GM23248 (cell line): ENCODE results near the gene SFTPB. TPM values are rescaled to one million over a fixed set of nuclear protein-coding genes. Genes with fewer than 3 reads are reported as not detected.

Experiments used
- DNase-seq: peaks from one replicate; pipeline ENCODE4 v3.0.0-alpha.2; 2015
- H2AFZ ChIP-seq: fragments of 200-600 bp; sonication (generic); 2 replicates; pipeline ENCODE4 v1.6.1; 2016; ENCODE audit warnings: antibody characterized with exemption
- H3F3A ChIP-seq: fragments of 200-600 bp; sonication (generic); 2 replicates; pipeline ENCODE4 v1.6.1; 2016; ENCODE audit warnings: mild to moderate bottlenecking, antibody characterized with exemption, mixed run types; ENCODE audit not compliant: insufficient read depth
- H3K27ac ChIP-seq: fragments of 200-600 bp; sonication (generic); 2 replicates; pipeline ENCODE4 v1.5.1; 2016; ENCODE audit warnings: mild to moderate bottlenecking
- H3K27me3 ChIP-seq: fragments of 200-600 bp; sonication (generic); replicated peaks from 2 replicates; pipeline ENCODE4 v1.6.1; 2016; ENCODE audit warnings: mild to moderate bottlenecking; ENCODE audit not compliant: insufficient read depth
- H3K36me3 ChIP-seq: fragments of 200-600 bp; sonication (generic); 2 replicates; pipeline ENCODE4 v1.6.1; 2016; ENCODE audit warnings: low read depth, mild to moderate bottlenecking
- H3K4me1 ChIP-seq: fragments of 200-600 bp; sonication (generic); 2 replicates; pipeline ENCODE4 v1.6.1; 2016; ENCODE audit warnings: mild to moderate bottlenecking; ENCODE audit not compliant: insufficient read depth
- H3K4me2 ChIP-seq: fragments of 200-600 bp; sonication (generic); one replicate; pipeline ENCODE4 v1.6.1; 2016; ENCODE audit warnings: mild to moderate bottlenecking; ENCODE audit not compliant: unreplicated experiment
- H3K4me3 ChIP-seq: fragments of 200-600 bp; sonication (generic); 2 replicates; pipeline ENCODE4 v1.5.1; 2016; ENCODE audit warnings: mild to moderate bottlenecking
- H3K79me2 ChIP-seq: fragments of 200-600 bp; sonication (generic); 2 replicates; pipeline ENCODE4 v1.6.1; 2016; ENCODE audit warnings: mild to moderate bottlenecking; ENCODE audit not compliant: insufficient read depth
- H3K9ac ChIP-seq: fragments of 200-600 bp; sonication (generic); 2 replicates; pipeline ENCODE4 v1.6.1; 2016; ENCODE audit warnings: mild to moderate bottlenecking
- H3K9me2 ChIP-seq: fragments of 200-600 bp; sonication (generic); 2 replicates; pipeline ENCODE4 v1.6.1; 2016; ENCODE audit warnings: mixed run types, mild to moderate bottlenecking, moderate library complexity; ENCODE audit not compliant: insufficient read depth
- H3K9me3 ChIP-seq: fragments of 200-600 bp; sonication (generic); one replicate; pipeline ENCODE4 v1.6.1; 2017; ENCODE audit warnings: low read depth
- H4K20me1 ChIP-seq: fragments of 200-600 bp; sonication (generic); 2 replicates; pipeline ENCODE4 v1.6.0; 2016; ENCODE audit not compliant: insufficient read depth
- EZH2 ChIP-seq: fragments of 200-600 bp; sonication (generic); IDR thresholded peaks from 2 replicates; pipeline ENCODE4 v1.6.1; 2018; ENCODE audit warnings: antibody characterized with exemption, mild to moderate bottlenecking; ENCODE audit not compliant: insufficient read depth, poor library complexity, severe bottlenecking
- EZH2phosphoT487 ChIP-seq: fragments of 200-600 bp; sonication (generic); IDR thresholded peaks from 2 replicates; pipeline ENCODE4 v1.6.1; 2018; ENCODE audit warnings: antibody characterized with exemption, moderate library complexity, mild to moderate bottlenecking, low read depth; ENCODE audit not compliant: insufficient read depth
- WGBS, 2 experiments: methylation state at CpG; one replicate each; pipeline ENCODE4 v1.1.6; 2015 to 2017; ENCODE audit warnings: low lambda C conversion rate in 2 of 2, low coverage in 1 of 2; ENCODE audit errors: missing lambda C conversion rate in 2 of 2; 5-methylcytosine and 5-hydroxymethylcytosine counted together
- in situ Hi-C: fragments of 300-500 bp; cut with MboI; formaldehyde crosslinking; loops from 2 replicates; pipeline ENCODE4 v1.15.0; 2020
- polyA plus RNA-seq: library from polyadenylated mRNA; unstranded; fragments of >200 nt; fragmentation: Nextera tagmentation; extraction: Ambion mirVana; gene quantifications from 2 replicates; pipeline ENCODE4 v1.2.1, GENCODE V29; 2016
- total RNA-seq: library from RNA; depleted of rRNA; stranded (reverse); fragments of >200 nt; shearing (Covaris generic); gene quantifications from 2 replicates; pipeline ENCODE4 v1.2.3, GENCODE V29; 2014

Gene SFTPB
- total and polyA plus RNA-seq, 2 experiments from 2014 or later, result not detected

DNA sequence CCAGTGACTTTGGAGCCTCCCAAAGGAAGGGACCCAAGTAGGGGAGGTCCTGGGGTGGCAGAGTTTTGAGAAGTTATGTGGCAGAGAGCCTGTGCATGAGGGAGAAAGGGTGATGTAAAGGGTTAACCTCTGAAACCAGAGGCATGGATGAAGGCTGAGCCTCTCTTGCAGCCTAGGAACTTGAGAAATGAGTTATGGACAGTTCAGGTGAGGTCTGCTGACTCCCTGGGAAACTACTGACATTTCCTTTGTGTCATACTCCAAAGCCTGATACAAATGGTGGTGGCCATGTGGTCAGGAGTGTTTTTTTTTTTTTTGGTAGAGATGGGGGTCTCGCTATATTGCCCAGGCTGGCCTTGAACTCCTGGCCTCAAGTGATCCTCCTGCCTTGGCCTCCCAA is 13.8 kb upstream of the SFTPB start:
- no peaks in the 10 kb centered on the region for H3K36me3 ChIP-seq
- DNase-seq, result no peak
- no peak for TF ChIP-seq EZH2phosphoT487
- TF ChIP-seq EZH2, result no peak
- in situ Hi-C loops, result no loop called here
- no peaks in the 10 kb centered on the region for H3K79me2 ChIP-seq
- H3K27me3 ChIP-seq, result no peaks in the 10 kb centered on the region
- peaks cover 18% of the 10 kb centered on the region; the same call in 1 of the 2 replicates for H3K4me1 ChIP-seq
- H3K9ac ChIP-seq, result no peak overlapping the region
- H3F3A ChIP-seq, result peaks cover 18% of the 10 kb centered on the region; the same call in 1 of the 2 replicates
- no peaks in the 10 kb centered on the region for H3K9me2 ChIP-seq
- H4K20me1 ChIP-seq, result no peaks in the 10 kb centered on the region
- H3K27ac ChIP-seq, result 0 out of 2 replicates have a peak overlapping the region, but pooled peaks have one; percentile 17
- no peak overlapping the region for H2AFZ ChIP-seq
- WGBS, 2 experiments, result 94 to 100% methylated on average over 1 of the region's 1 CpG
- H3K9me3 ChIP-seq, result no peaks in the 10 kb centered on the region
- no peak overlapping the region for H3K4me3 ChIP-seq
- H3K4me2 ChIP-seq, result no peak overlapping the region

DNA sequence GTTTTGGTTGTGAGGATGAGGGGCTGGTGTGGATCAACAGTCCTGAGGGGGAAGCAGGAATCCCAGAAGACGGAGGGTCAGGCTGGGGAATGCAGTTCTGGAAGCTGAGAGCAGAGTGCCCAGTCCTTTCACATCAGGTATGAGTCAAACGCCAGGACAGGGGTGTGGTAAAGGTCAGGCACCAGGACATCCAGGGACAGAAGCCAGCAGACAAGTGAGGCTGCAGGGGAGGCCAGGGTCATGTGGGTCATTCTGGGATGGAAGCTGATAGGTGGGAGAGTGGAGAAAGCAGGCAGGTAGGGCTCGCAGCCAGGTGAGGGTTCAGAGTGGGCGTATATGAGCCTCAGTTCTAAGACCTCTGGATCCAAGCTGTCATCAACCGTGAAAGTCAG is 13.4 kb upstream of the SFTPB start:
- peaks cover 18% of the 10 kb centered on the region; the same call in 1 of the 2 replicates for H3F3A ChIP-seq
- TF ChIP-seq EZH2phosphoT487, result no peak
- no peak for TF ChIP-seq EZH2
- H3K4me1 ChIP-seq, result peaks cover 18% of the 10 kb centered on the region; the same call in 1 of the 2 replicates
- H3K9me2 ChIP-seq, result no peaks in the 10 kb centered on the region
- H3K27ac ChIP-seq, result no peak overlapping the region
- in situ Hi-C loops, result no loop called here
- H4K20me1 ChIP-seq, result no peaks in the 10 kb centered on the region
- H3K27me3 ChIP-seq, result no peaks in the 10 kb centered on the region
- no peak overlapping the region for H3K9ac ChIP-seq
- no peaks in the 10 kb centered on the region for H3K79me2 ChIP-seq
- H3K36me3 ChIP-seq, result no peaks in the 10 kb centered on the region
- 71% methylated on average over 5 of the region's 5 CpGs for WGBS, 2 experiments
- H3K9me3 ChIP-seq, result no peaks in the 10 kb centered on the region
- no peak for DNase-seq
- H3K4me2 ChIP-seq, result no peak overlapping the region
- no peak overlapping the region for H3K4me3 ChIP-seq
- H2AFZ ChIP-seq, result no peak overlapping the region

DNA sequence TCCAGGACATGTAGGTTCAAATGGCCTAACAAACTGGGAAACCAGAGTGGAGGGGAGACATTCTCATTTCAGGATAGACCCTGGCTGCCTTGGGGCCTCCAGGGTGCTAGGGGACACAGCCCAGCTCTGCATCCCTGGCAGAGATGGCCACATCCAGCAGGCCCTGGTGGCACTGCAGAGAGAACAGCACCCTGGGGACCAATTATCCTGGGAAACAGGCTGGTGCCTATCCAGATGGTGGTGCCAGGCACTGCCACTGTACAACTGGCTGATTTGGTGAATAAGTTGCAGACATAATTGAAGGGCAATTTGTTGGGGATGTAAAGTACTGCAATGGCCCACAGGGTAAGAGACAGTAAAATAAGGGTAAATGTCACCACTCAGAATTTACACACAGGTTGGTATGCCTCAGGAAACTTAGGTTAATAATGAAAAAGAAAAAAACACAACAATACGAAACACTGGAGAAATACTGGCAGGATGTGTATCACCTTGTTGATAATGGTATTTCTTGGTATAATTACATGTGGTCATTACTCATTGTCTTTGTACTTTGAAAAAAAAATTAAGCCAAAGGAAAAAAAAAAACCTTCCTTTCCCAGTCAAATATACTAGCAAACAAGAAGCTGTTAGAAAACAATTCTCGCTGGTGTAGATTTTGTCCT is 12.8 kb upstream of the SFTPB start:
- DNase-seq, result peak; percentile 33
- Histone ChIP-seq H3K4me1 (peaks cover 18% of the 10 kb centered on the region; the same call in 1 of the 2 replicates), H3K4me2 (no peak overlapping the region), H4K20me1 (no peaks in the 10 kb centered on the region), H3K27ac (no peak overlapping the region), H3K36me3 (no peaks in the 10 kb centered on the region), H3K9ac (no peak overlapping the region), H3K27me3 (no peaks in the 10 kb centered on the region), H2AFZ (no peak overlapping the region), H3K9me3 (no peaks in the 10 kb centered on the region), H3K4me3 (no peak overlapping the region), H3K9me2 (no peaks in the 10 kb centered on the region), H3F3A (peaks cover 18% of the 10 kb centered on the region; the same call in 1 of the 2 replicates), H3K79me2 (no peaks in the 10 kb centered on the region)
- in situ Hi-C loops, result no loop called here
- WGBS, 2 experiments, result 40 to 42% methylated on average over 2 of the region's 2 CpGs
- TF ChIP-seq EZH2phosphoT487 (no peak), EZH2 (no peak)

DNA sequence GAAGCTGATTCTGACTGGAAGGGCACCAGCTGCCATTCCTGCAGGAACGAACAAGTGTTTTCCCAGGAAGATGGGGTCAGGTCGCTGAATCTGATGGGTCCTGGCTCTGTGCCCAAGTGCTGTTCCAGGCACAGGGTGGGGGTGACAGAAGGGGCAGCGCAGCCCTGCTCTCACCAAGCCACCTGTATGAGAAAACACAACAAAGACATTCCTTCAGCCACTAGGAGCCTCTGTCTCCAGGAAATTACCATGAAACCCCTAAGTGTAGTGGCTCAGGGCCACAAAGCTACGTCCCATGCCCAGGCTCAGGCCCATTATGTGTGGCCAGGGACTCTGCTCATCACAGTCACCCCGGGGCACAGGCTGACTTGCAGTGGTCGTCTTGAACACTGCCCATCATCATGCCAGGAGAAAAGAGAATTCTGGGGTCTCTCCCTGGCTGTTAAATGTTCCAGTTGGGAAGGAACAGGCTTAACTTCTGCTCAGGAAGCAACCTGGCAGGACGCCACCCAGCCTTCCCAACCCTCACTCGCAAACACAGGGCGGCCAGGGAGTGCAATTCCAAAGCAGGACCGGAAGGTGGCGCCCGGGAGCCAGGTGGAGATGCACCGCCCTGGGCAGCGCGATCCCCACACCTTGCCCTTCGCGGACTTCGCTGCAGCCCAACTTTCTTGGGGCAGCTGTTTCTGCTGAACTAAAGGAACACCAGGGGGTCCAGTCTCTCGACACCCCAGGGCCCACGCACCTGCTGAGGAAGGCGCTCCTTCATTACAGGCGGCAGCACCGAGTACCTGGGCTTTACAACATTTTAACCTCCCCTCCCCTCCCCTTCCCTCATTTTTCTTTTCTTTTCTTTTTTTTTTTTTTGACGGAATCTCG is 11.0 kb upstream of the SFTPB start:
- Histone ChIP-seq H4K20me1 (no peaks in the 10 kb centered on the region), H3F3A (peaks cover 18% of the 10 kb centered on the region; the same call in 1 of the 2 replicates), H2AFZ (no peak overlapping the region), H3K27ac (no peak overlapping the region), H3K9me3 (no peaks in the 10 kb centered on the region), H3K36me3 (no peaks in the 10 kb centered on the region), H3K27me3 (no peaks in the 10 kb centered on the region), H3K9ac (no peak overlapping the region), H3K4me3 (no peak overlapping the region), H3K9me2 (no peaks in the 10 kb centered on the region), H3K79me2 (no peaks in the 10 kb centered on the region), H3K4me2 (peak overlapping the region; percentile 44), H3K4me1 (peaks cover 18% of the 10 kb centered on the region; the same call in 1 of the 2 replicates)
- in situ Hi-C loops, result no loop called here
- WGBS, 2 experiments, result 21 to 22% methylated on average over 19 to 25 of the region's 25 CpGs
- peak; percentile 81 for DNase-seq
- TF ChIP-seq EZH2phosphoT487, result no peak
- no peak for TF ChIP-seq EZH2
